WTC11 (cell line): Measurements from ENCODE around the gene WDR59. TPM values are rescaled to one million over a fixed set of nuclear protein-coding genes. Genes with fewer than 3 reads are reported as not detected.

Experiments used
- ATAC-seq: fragments of 200-7000 bp; cut with Tn5 transposase; 2 replicates; pipeline ENCODE4 v1.10.0; 2021; ENCODE audit warnings: mild to moderate bottlenecking, moderate library complexity
- CTCF ChIA-PET: fragments of 300-600 bp; sonication (Branson Sonifier 250); formaldehyde crosslinking; loops from one replicate; lab custom pipeline; 2021; ENCODE audit warnings: antibody characterized with exemption; lab: Charles Lee
- POLR2A ChIA-PET: fragments of 350-600 bp; sonication (Branson Sonifier 250); formaldehyde crosslinking; loops from one replicate; lab custom pipeline; 2021; ENCODE audit warnings: antibody characterized with exemption; lab: Charles Lee
- DNase-seq: peaks from one replicate; pipeline ENCODE4 v3.0.0; 2021; ENCODE audit warnings: low spot score
- H3K27ac Mint-ChIP-seq: 2 replicates; pipeline ENCODE4 v1.8.0; 2021; ENCODE audit warnings: mixed read lengths
- H3K27me3 Mint-ChIP-seq: 2 replicates; pipeline ENCODE4 v1.8.0; 2021; ENCODE audit warnings: low read depth, mild to moderate bottlenecking, moderate library complexity, mixed read lengths
- H3K36me3 Mint-ChIP-seq: 2 replicates; pipeline ENCODE4 v1.8.0; 2021; ENCODE audit warnings: mixed read lengths
- H3K4me1 Mint-ChIP-seq: 2 replicates; pipeline ENCODE4 v1.8.0; 2022; ENCODE audit warnings: mixed read lengths
- H3K4me3 Mint-ChIP-seq: 2 replicates; pipeline ENCODE4 v1.8.0; 2021; ENCODE audit warnings: mild to moderate bottlenecking, moderate library complexity, mixed read lengths
- H3K9me3 Mint-ChIP-seq: 2 replicates; pipeline ENCODE4 v1.8.0; 2021; ENCODE audit warnings: mixed read lengths
- ARID4B ChIP-seq: sonication (generic); formaldehyde crosslinking; IDR thresholded peaks from 2 replicates; pipeline ENCODE4 v1.8.0; 2023; ENCODE audit warnings: missing genetic modification reagents, mild to moderate bottlenecking, borderline replicate concordance
- E2F5 ChIP-seq: sonication (generic); formaldehyde crosslinking; IDR thresholded peaks from 2 replicates; pipeline ENCODE4 v1.8.1; 2022; ENCODE audit warnings: mild to moderate bottlenecking, moderate library complexity, missing genetic modification reagents
- FOXJ3 ChIP-seq: sonication (generic); formaldehyde crosslinking; IDR thresholded peaks from 2 replicates; pipeline ENCODE4 v1.9.0; 2021; ENCODE audit warnings: missing genetic modification reagents, mild to moderate bottlenecking, borderline replicate concordance
- HMGA2 ChIP-seq: fragments of 250-450 bp; sonication (Bioruptor Pico); IDR thresholded peaks from 2 replicates; pipeline ENCODE4 v1.4.0; 2021; ENCODE audit warnings: mild to moderate bottlenecking, moderate library complexity
- MYBL2 ChIP-seq: sonication (generic); formaldehyde crosslinking; IDR thresholded peaks from 2 replicates; pipeline ENCODE4 v1.8.1; 2023; ENCODE audit warnings: mild to moderate bottlenecking, moderate library complexity, missing genetic modification reagents
- RORB ChIP-seq: fragments of 250-450 bp; sonication (Bioruptor Pico); IDR thresholded peaks from 2 replicates; pipeline ENCODE4 v1.9.0; 2021; ENCODE audit warnings: mild to moderate bottlenecking
- SMAD3 ChIP-seq: sonication (generic); formaldehyde crosslinking; IDR thresholded peaks from 2 replicates; pipeline ENCODE4 v1.8.0; 2022; ENCODE audit warnings: missing genetic modification reagents, mild to moderate bottlenecking, borderline replicate concordance
- TCF7 ChIP-seq: sonication (generic); formaldehyde crosslinking; IDR thresholded peaks from 2 replicates; pipeline ENCODE4 v1.8.0; 2022; ENCODE audit warnings: mild to moderate bottlenecking, low read depth, missing genetic modification reagents, moderate library complexity
- ZBTB21 ChIP-seq: sonication (generic); formaldehyde crosslinking; IDR thresholded peaks from 2 replicates; pipeline ENCODE4 v1.8.1; 2023; ENCODE audit warnings: mild to moderate bottlenecking, missing genetic modification reagents, borderline replicate concordance
- ZNF138 ChIP-seq: sonication (generic); formaldehyde crosslinking; conservative IDR thresholded peaks from 2 replicates; pipeline ENCODE4 v1.8.1; 2022; ENCODE audit warnings: mild to moderate bottlenecking, moderate library complexity, missing genetic modification reagents
- ZNF232 ChIP-seq: sonication (generic); formaldehyde crosslinking; IDR thresholded peaks from 2 replicates; pipeline ENCODE4 v1.8.0; 2022; ENCODE audit warnings: mild to moderate bottlenecking, missing genetic modification reagents
- total RNA-seq: library from RNA; stranded (reverse); gene quantifications from 3 replicates; pipeline ENCODE4 v1.2.3, GENCODE V29; 2021
- TF ChIP-seq, protein P1 (sequence below): fragments of 250-450 bp; sonication (Bioruptor Pico); IDR thresholded peaks from 2 replicates; pipeline ENCODE4 v1.9.0; 2021; ENCODE audit warnings: mild to moderate bottlenecking
- TF ChIP-seq, protein P2 (sequence below): fragments of 250-450 bp; sonication (Bioruptor Pico); IDR thresholded peaks from 2 replicates; pipeline ENCODE4 v1.9.0; 2021; ENCODE audit warnings: mild to moderate bottlenecking, borderline replicate concordance
- TF ChIP-seq, protein P3 (sequence below): sonication (generic); formaldehyde crosslinking; IDR thresholded peaks from 2 replicates; pipeline ENCODE4 v1.8.1; 2022; ENCODE audit warnings: low read depth, missing genetic modification reagents, borderline replicate concordance
- TF ChIP-seq, protein P4 (sequence below): sonication (generic); formaldehyde crosslinking; IDR thresholded peaks from 2 replicates; pipeline ENCODE4 v1.8.1; 2023; ENCODE audit warnings: mild to moderate bottlenecking, missing genetic modification reagents

Gene WDR59
- total RNA-seq, 1 experiment from 2014 or later, result 100 TPM

DNA sequence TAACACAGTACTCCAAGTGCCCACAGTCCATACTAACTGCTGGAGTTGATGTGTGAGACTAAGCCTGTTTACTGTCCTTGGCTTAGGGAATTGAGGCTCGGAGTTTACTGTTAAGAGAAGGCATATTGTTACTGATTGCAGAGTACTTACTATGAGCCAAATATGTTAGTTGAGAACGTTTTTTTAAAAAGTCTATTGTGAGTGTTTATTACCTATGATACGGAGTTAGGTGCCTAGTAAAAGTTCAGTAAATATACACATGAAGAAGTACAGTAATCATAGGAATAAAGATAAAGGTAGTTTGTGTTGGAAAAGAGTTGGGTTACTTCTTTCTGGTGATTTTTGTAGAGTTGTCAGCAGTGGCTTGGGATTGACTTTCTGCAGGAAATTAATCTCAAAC lies 39.3 kb upstream of the WDR59 start:
- no peak for DNase-seq
- no peak overlapping the region for H3K4me3 Mint-ChIP-seq
- ATAC-seq, result no peak
- peak overlapping the region; percentile 83 for H3K27ac Mint-ChIP-seq
- H3K4me1 Mint-ChIP-seq, result peaks cover 14% of the 10 kb centered on the region
- no peaks in the 10 kb centered on the region for H3K27me3 Mint-ChIP-seq
- POLR2A ChIA-PET, result no interaction called here
- TF ChIP-seq, protein P1, sequence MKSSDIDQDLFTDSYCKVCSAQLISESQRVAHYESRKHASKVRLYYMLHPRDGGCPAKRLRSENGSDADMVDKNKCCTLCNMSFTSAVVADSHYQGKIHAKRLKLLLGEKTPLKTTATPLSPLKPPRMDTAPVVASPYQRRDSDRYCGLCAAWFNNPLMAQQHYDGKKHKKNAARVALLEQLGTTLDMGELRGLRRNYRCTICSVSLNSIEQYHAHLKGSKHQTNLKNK (CRISPR knock-in tag), result no peak
- TF ChIP-seq ARID4B (CRISPR knock-in tag), result no peak
- TF ChIP-seq, protein P2, sequence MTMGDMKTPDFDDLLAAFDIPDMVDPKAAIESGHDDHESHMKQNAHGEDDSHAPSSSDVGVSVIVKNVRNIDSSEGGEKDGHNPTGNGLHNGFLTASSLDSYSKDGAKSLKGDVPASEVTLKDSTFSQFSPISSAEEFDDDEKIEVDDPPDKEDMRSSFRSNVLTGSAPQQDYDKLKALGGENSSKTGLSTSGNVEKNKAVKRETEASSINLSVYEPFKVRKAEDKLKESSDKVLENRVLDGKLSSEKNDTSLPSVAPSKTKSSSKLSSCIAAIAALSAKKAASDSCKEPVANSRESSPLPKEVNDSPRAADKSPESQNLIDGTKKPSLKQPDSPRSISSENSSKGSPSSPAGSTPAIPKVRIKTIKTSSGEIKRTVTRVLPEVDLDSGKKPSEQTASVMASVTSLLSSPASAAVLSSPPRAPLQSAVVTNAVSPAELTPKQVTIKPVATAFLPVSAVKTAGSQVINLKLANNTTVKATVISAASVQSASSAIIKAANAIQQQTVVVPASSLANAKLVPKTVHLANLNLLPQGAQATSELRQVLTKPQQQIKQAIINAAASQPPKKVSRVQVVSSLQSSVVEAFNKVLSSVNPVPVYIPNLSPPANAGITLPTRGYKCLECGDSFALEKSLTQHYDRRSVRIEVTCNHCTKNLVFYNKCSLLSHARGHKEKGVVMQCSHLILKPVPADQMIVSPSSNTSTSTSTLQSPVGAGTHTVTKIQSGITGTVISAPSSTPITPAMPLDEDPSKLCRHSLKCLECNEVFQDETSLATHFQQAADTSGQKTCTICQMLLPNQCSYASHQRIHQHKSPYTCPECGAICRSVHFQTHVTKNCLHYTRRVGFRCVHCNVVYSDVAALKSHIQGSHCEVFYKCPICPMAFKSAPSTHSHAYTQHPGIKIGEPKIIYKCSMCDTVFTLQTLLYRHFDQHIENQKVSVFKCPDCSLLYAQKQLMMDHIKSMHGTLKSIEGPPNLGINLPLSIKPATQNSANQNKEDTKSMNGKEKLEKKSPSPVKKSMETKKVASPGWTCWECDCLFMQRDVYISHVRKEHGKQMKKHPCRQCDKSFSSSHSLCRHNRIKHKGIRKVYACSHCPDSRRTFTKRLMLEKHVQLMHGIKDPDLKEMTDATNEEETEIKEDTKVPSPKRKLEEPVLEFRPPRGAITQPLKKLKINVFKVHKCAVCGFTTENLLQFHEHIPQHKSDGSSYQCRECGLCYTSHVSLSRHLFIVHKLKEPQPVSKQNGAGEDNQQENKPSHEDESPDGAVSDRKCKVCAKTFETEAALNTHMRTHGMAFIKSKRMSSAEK, result no peak
- CTCF ChIA-PET, result no interaction called here
- peaks cover 30% of the 10 kb centered on the region for H3K36me3 Mint-ChIP-seq
- H3K9me3 Mint-ChIP-seq, result peaks cover 29% of the 10 kb centered on the region

- Mint-ChIP-seq H3K27ac (peak overlapping the region; percentile 8; the same call in 1 of the 2 replicates), H3K4me3 (no peak overlapping the region), H3K27me3 (no peaks in the 10 kb centered on the region), H3K9me3 (peaks cover 29% of the 10 kb centered on the region), H3K36me3 (peaks cover 31% of the 10 kb centered on the region), H3K4me1 (peaks cover 14% of the 10 kb centered on the region)
- ATAC-seq, result no peak
- ChIA-PET POLR2A (no interaction called here), CTCF (no interaction called here)
- DNase-seq, result no peak
- no peak for TF ChIP-seq TCF7 (CRISPR knock-in tag)
- TF ChIP-seq, protein P3, sequence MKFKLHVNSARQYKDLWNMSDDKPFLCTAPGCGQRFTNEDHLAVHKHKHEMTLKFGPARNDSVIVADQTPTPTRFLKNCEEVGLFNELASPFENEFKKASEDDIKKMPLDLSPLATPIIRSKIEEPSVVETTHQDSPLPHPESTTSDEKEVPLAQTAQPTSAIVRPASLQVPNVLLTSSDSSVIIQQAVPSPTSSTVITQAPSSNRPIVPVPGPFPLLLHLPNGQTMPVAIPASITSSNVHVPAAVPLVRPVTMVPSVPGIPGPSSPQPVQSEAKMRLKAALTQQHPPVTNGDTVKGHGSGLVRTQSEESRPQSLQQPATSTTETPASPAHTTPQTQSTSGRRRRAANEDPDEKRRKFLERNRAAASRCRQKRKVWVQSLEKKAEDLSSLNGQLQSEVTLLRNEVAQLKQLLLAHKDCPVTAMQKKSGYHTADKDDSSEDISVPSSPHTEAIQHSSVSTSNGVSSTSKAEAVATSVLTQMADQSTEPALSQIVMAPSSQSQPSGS (CRISPR knock-in tag), result no peak
- no peak for TF ChIP-seq HMGA2 (CRISPR knock-in tag)
- TF ChIP-seq SMAD3 (CRISPR knock-in tag), result no peak
- no peak for TF ChIP-seq ZNF138 (CRISPR knock-in tag)
- TF ChIP-seq RORB, result no peak
- no peak for TF ChIP-seq ZNF232 (CRISPR knock-in tag)
- no peak for TF ChIP-seq MYBL2 (CRISPR knock-in tag)
- TF ChIP-seq, protein P4, sequence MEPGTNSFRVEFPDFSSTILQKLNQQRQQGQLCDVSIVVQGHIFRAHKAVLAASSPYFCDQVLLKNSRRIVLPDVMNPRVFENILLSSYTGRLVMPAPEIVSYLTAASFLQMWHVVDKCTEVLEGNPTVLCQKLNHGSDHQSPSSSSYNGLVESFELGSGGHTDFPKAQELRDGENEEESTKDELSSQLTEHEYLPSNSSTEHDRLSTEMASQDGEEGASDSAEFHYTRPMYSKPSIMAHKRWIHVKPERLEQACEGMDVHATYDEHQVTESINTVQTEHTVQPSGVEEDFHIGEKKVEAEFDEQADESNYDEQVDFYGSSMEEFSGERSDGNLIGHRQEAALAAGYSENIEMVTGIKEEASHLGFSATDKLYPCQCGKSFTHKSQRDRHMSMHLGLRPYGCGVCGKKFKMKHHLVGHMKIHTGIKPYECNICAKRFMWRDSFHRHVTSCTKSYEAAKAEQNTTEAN (CRISPR knock-in tag), result no peak
- no peak for TF ChIP-seq E2F5 (CRISPR knock-in tag)
- TF ChIP-seq, protein P2, result no peak
- no peak for TF ChIP-seq FOXJ3 (CRISPR knock-in tag)
- TF ChIP-seq ZBTB21, result no peak
Measured at GRCh38 chr16:75023009-75023408, 38.1 kb upstream of the WDR59 start.
